CD14-positive monocyte (primary cell): Measurements from ENCODE around the gene MPPED1. TPM values are rescaled to one million over a fixed set of nuclear protein-coding genes. Genes with fewer than 3 reads are reported as not detected.

ENCODE experiments used
- DNase-seq, 3 donors: peaks; one replicate each; pipeline ENCODE4 v3.0.0-alpha.2; 2011 to 2022
- H2AFZ ChIP-seq: 2 replicates; pipeline ENCODE4 v1.6.0; 2012; ENCODE audit warnings: mild to moderate bottlenecking, low read depth, low read length, inconsistent platforms; ENCODE audit not compliant: insufficient read depth, poor library complexity, severe bottlenecking
- H3K27ac ChIP-seq, 2 donors: 1 replicate in 1 of 2; 2 replicates in 1 of 2; pipeline ENCODE4 v1.5.1; 2012 to 2013; ENCODE audit warnings: low read length in 2 of 2, control low read depth in 1 of 2, inconsistent platforms in 1 of 2, low read depth in 1 of 2, mild to moderate bottlenecking in 1 of 2
- H3K27me3 ChIP-seq, 2 donors: one replicate each; pipeline versions ENCODE4 v1.6.0 to v1.6.1; 2011 to 2013; ENCODE audit warnings: low read length in 2 of 2; ENCODE audit not compliant: control insufficient read depth in 2 of 2, insufficient read depth in 2 of 2
- H3K36me3 ChIP-seq, 2 donors: replicated peaks in 1 of 2; 1 replicate in 1 of 2; 2 replicates in 1 of 2; pipeline versions ENCODE4 v1.5.1 to v1.6.1; 2012 to 2013; ENCODE audit warnings: low read length in 2 of 2, control low read depth in 1 of 2, inconsistent platforms in 1 of 2, mild to moderate bottlenecking in 1 of 2; ENCODE audit not compliant: insufficient read depth in 2 of 2, control insufficient read depth in 1 of 2
- H3K4me1 ChIP-seq, 2 donors: 1 replicate in 1 of 2; 2 replicates in 1 of 2; pipeline versions ENCODE4 v1.5.1 to v1.6.1; 2012 to 2013; ENCODE audit warnings: low read length in 2 of 2, control low read depth in 1 of 2, inconsistent platforms in 1 of 2, mild to moderate bottlenecking in 1 of 2, moderate library complexity in 1 of 2; ENCODE audit not compliant: insufficient read depth in 2 of 2, control insufficient read depth in 1 of 2
- H3K4me2 ChIP-seq: replicated peaks from 2 replicates; pipeline ENCODE3; 2012; ENCODE audit warnings: low read length, moderate library complexity, mild to moderate bottlenecking; ENCODE audit not compliant: poor library complexity, severe bottlenecking; ENCODE audit errors: extremely low read depth
- H3K4me3 ChIP-seq, 3 experiments: fragments of 200-600 bp in 1 of 3; sonication (generic) in 1 of 3; replicated peaks in 1 of 3; 1 replicate in 2 of 3; 2 replicates in 1 of 3; pipeline ENCODE4 v1.5.1; 2011 to 2013; ENCODE audit warnings: low read length in 3 of 3, mild to moderate bottlenecking in 3 of 3, control low read depth in 2 of 3, low read depth in 2 of 3, inconsistent platforms in 1 of 3, moderate library complexity in 1 of 3
- H3K79me2 ChIP-seq: 2 replicates; pipeline ENCODE4 v1.6.0; 2012; ENCODE audit warnings: mild to moderate bottlenecking, control low read depth, inconsistent platforms, low read length, moderate library complexity; ENCODE audit not compliant: insufficient read depth
- H3K9ac ChIP-seq: 2 replicates; pipeline ENCODE4 v1.6.0; 2017; ENCODE audit warnings: low read length, mild to moderate bottlenecking; ENCODE audit not compliant: insufficient read depth, poor library complexity, severe bottlenecking
- H3K9me3 ChIP-seq, 2 donors: replicated peaks in 1 of 2; 1 replicate in 1 of 2; 2 replicates in 1 of 2; pipeline versions ENCODE4 v1.5.1 to v1.6.1; 2012 to 2013; ENCODE audit warnings: low read length in 2 of 2, control low read depth in 1 of 2; ENCODE audit not compliant: control insufficient read depth in 1 of 2, insufficient read depth in 1 of 2
- H4K20me1 ChIP-seq: 2 replicates; pipeline ENCODE4 v1.6.0; 2012; ENCODE audit warnings: mild to moderate bottlenecking, low read length, control low read depth, moderate library complexity; ENCODE audit not compliant: insufficient read depth
- H3K27ac Mint-ChIP-seq, 7 donors: one replicate each; pipeline ENCODE4 v1.8.0; 2020; ENCODE audit warnings: mild to moderate bottlenecking in 7 of 7, mixed read lengths in 7 of 7, moderate library complexity in 6 of 7, inconsistent platforms in 2 of 7
- H3K27me3 Mint-ChIP-seq, 3 donors: one replicate each; pipeline ENCODE4 v1.8.0; 2021 to 2022; ENCODE audit warnings: low read depth in 3 of 3, mild to moderate bottlenecking in 3 of 3, mixed read lengths in 3 of 3, moderate library complexity in 3 of 3, inconsistent platforms in 1 of 3
- H3K36me3 Mint-ChIP-seq, 2 donors: one replicate each; pipeline ENCODE4 v1.8.0; 2020; ENCODE audit warnings: mixed read lengths in 2 of 2, inconsistent platforms in 1 of 2, mild to moderate bottlenecking in 1 of 2
- H3K4me1 Mint-ChIP-seq: one replicate; pipeline ENCODE4 v1.8.0; 2020; ENCODE audit warnings: mild to moderate bottlenecking, mixed read lengths
- H3K4me3 Mint-ChIP-seq, 2 donors: one replicate each; pipeline ENCODE4 v1.8.0; 2020; ENCODE audit warnings: mild to moderate bottlenecking in 2 of 2, mixed read lengths in 2 of 2, moderate library complexity in 1 of 2
- H3K9me3 Mint-ChIP-seq, 7 donors: one replicate each; pipeline ENCODE4 v1.8.0; 2020 to 2022; ENCODE audit warnings: mixed read lengths in 7 of 7, mild to moderate bottlenecking in 6 of 7, moderate library complexity in 6 of 7, inconsistent platforms in 2 of 7
- WGBS: methylation state at CpG from one replicate; pipeline ENCODE4 v1.1.5; 2013; ENCODE audit warnings: missing lambda C conversion rate; ENCODE audit not compliant: insufficient coverage; 5-methylcytosine and 5-hydroxymethylcytosine counted together
- intact Hi-C, 2 donors: fragments of 100-400 bp; cut with micrococcal nuclease; formaldehyde crosslinking; loops; one replicate each; pipeline versions ENCODE4 v1.15.0 to v1.15.1; 2023
- polyA plus RNA-seq, 3 donors: library from polyadenylated mRNA; depleted of rRNA in 1 of 3; unstranded in 2 of 3; stranded (reverse) in 1 of 3; fragments of 300-500 nt in 2 of 3; fragments of >200 nt in 1 of 3; fragmentation: Illumina TruSeq in 2 of 3; gene quantifications; 1 replicate in 2 of 3; 2 replicates in 1 of 3; pipeline ENCODE4 v1.2.3, GENCODE V29; 2012 to 2021
- TF ChIP-seq, protein P1 (sequence below): fragments of 200-600 bp; IDR thresholded peaks from one replicate; pipeline ENCODE4 v1.8.0; 2022; ENCODE audit warnings: antibody characterized with exemption, mild to moderate bottlenecking

Gene MPPED1
- polyA plus RNA-seq, 3 donors = not detected

GRCh38 chr22:43482318-43482625 is 70.5 kb downstream of the MPPED1 start:
- 24% methylated on average over 8 of the region's 8 CpGs for WGBS
- H3K4me2 ChIP-seq = peak overlapping the region; percentile 87
- peak overlapping the region; percentile 0 to 84 for H3K27ac ChIP-seq
- peak overlapping the region; percentile 87 to 97 for H3K4me3 Mint-ChIP-seq
- no peak for DNase-seq
- H3K4me1 Mint-ChIP-seq = peaks cover 30% of the 10 kb centered on the region
- H2AFZ ChIP-seq = peak overlapping the region; percentile 97
- H3K4me3 ChIP-seq = peak overlapping the region in 2 of 3 experiments; percentile 61 to 82
- H3K9ac ChIP-seq = peak overlapping the region; percentile 75
- no peaks in the 10 kb centered on the region for H3K9me3 ChIP-seq
- no peaks in the 10 kb centered on the region for H3K79me2 ChIP-seq
- no peaks in the 10 kb centered on the region for H3K27me3 ChIP-seq
- H3K36me3 ChIP-seq = no peaks in the 10 kb centered on the region
- TF ChIP-seq, protein P1, sequence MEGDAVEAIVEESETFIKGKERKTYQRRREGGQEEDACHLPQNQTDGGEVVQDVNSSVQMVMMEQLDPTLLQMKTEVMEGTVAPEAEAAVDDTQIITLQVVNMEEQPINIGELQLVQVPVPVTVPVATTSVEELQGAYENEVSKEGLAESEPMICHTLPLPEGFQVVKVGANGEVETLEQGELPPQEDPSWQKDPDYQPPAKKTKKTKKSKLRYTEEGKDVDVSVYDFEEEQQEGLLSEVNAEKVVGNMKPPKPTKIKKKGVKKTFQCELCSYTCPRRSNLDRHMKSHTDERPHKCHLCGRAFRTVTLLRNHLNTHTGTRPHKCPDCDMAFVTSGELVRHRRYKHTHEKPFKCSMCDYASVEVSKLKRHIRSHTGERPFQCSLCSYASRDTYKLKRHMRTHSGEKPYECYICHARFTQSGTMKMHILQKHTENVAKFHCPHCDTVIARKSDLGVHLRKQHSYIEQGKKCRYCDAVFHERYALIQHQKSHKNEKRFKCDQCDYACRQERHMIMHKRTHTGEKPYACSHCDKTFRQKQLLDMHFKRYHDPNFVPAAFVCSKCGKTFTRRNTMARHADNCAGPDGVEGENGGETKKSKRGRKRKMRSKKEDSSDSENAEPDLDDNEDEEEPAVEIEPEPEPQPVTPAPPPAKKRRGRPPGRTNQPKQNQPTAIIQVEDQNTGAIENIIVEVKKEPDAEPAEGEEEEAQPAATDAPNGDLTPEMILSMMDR = no peak
- no peaks in the 10 kb centered on the region for H4K20me1 ChIP-seq
- H3K36me3 Mint-ChIP-seq = no peaks in the 10 kb centered on the region
- peaks cover 0 to 2% (median 0%) of the 10 kb centered on the region in 7 donors for H3K9me3 Mint-ChIP-seq
- H3K27ac Mint-ChIP-seq = peak overlapping the region in 3 of 7 donors; percentile 2 to 85 (median 83)
- H3K27me3 Mint-ChIP-seq = peaks cover 0 to 2% (median 0%) of the 10 kb centered on the region in 3 donors
- intact Hi-C loops = no loop called here
- H3K4me1 ChIP-seq = peaks cover 28 to 34% of the 10 kb centered on the region in 2 donors

- Histone ChIP-seq H3K79me2 (no peaks in the 10 kb centered on the region), H3K4me3 (no peak overlapping the region), H3K4me2 (no peak overlapping the region), H3K36me3 (no peaks in the 10 kb centered on the region), H3K4me1 (peaks cover 28 to 34% of the 10 kb centered on the region in 2 donors), H3K27ac (no peak overlapping the region), H2AFZ (no peak overlapping the region), H3K9ac (no peak overlapping the region), H3K27me3 (no peaks in the 10 kb centered on the region), H3K9me3 (no peaks in the 10 kb centered on the region), H4K20me1 (no peaks in the 10 kb centered on the region)
- TF ChIP-seq, protein P1 = no peak
- no peak overlapping the region for H3K4me3 Mint-ChIP-seq
- intact Hi-C loops = no loop called here
- DNase-seq = no peak
- no peaks in the 10 kb centered on the region for H3K36me3 Mint-ChIP-seq
- H3K4me1 Mint-ChIP-seq = peaks cover 30% of the 10 kb centered on the region
- peaks cover 0 to 2% (median 0%) of the 10 kb centered on the region in 7 donors for H3K9me3 Mint-ChIP-seq
- no peak overlapping the region for H3K27ac Mint-ChIP-seq
- 94% methylated on average over 8 of the region's 13 CpGs for WGBS
- H3K27me3 Mint-ChIP-seq = no peaks in the 10 kb centered on the region
Measured at GRCh38 chr22:43483266-43483665, 71.5 kb downstream of the MPPED1 start.
